Stimulated activated CD8-positive, alpha-beta memory T cell treated with anti-CD3 and anti-CD28 coated beads, Interleukin-12 subunit alpha, Interleukin-12 subunit beta, amount 100 ng/mL, for 24 hours (primary cell): ENCODE data around the gene AP1B1.
"Not testable (repeated sequence)": the region's sequence is repeated elsewhere in the genome, so short reads cannot be mapped to it uniquely, and the experiment has no call there.

Source experiments
- DNase-seq: peaks from one replicate; pipeline ENCODE4 v3.0.0-alpha.2; 2020; ENCODE audit errors: extremely low read depth

The AP1B1 gene

GRCh38 chr22:29348956-29349355 lies 39.4 kb downstream of the AP1B1 start:
- no peak for DNase-seq

DNA sequence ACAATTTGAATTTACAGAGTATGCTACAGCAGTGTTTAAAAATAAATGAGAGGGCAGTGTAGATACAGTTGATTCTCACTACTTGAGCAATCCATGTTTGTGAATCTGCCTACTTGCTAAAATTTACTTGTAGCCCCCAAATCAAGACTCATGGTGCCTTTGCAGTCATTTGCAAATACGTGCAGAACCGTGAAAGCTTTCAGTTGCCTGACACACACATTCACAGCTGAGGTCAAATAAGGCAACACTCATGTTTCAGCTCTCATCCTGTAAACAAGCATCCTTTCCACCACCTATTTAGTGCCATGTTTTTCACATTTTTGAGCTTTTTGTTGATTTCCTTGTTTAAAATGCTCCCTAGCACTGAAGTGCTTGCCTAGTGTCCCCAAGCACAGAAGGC lies 40.3 kb downstream of the AP1B1 start:
- DNase-seq: no peak

- no peak for DNase-seq
Measured at GRCh38 chr22:29346659-29347058, 41.7 kb downstream of the AP1B1 start.

- DNase-seq: no peak
Measured at GRCh38 chr22:29345932-29346331, 42.4 kb downstream of the AP1B1 start.

GRCh38 chr22:29344889-29345288 lies 43.5 kb downstream of the AP1B1 start:
- not testable (repeated sequence) for DNase-seq

GRCh38 chr22:29344137-29344536 lies 44.2 kb downstream of the AP1B1 start:
- no peak for DNase-seq

- no peak for DNase-seq
Measured at GRCh38 chr22:29343313-29343805, 45.0 kb downstream of the AP1B1 start.

DNA sequence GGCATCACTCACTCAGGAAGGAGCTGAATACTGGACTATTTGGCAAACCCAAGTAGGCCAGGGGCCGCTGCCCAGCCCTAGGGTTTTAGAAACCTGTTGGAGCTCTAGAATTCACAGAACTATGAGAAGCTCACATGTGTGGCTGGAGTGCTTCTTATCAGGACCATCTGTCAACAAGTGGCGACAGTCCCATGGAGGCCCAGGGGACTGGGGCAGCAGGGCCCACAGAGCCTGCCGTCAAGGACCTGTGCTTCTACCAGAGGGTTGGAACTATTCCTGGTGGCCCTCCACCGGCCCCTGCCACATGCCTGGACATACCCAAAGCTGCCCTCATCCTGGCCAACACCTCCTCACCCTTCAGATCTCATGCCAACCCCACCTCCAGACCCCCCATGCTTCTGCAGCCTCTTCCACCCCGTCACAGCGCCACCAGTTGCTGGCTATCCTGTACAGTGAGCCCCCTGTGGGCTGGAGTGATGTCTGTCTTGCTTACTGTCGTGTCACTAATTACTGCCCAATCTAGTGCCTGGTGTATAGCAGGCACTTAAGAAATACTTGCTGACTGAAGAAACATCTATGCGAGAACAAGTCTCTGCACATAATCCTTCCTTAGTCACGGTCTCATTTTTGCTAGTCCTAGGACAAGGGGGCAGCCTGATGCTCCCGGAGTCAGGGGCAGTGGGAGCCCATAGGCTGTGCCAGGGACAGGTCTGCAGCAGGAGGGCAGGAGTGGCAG lies 45.6 kb downstream of the AP1B1 start:
- no peak for DNase-seq

- DNase-seq: no peak
Measured at GRCh38 chr22:29342177-29342576, 46.2 kb downstream of the AP1B1 start.

DNA sequence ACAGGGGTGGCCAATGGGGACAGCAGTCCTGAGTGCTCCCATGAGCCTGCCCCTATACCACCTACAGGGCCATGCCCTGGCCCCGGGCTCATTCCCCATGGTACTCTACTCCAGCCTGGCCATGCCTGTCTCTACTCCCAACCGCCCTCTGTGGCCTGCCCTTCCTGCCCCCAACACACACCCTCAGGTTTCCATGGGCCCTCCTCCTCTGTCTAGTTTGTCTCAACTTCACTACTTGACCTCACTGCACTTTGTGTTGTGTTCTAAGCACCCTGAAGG lies 46.6 kb downstream of the AP1B1 start:
- DNase-seq: no peak

- no peak for DNase-seq
Measured at GRCh38 chr22:29341056-29341848, 47.1 kb downstream of the AP1B1 start.

GRCh38 chr22:29340566-29340965 lies 47.8 kb downstream of the AP1B1 start:
- no peak for DNase-seq

DNA sequence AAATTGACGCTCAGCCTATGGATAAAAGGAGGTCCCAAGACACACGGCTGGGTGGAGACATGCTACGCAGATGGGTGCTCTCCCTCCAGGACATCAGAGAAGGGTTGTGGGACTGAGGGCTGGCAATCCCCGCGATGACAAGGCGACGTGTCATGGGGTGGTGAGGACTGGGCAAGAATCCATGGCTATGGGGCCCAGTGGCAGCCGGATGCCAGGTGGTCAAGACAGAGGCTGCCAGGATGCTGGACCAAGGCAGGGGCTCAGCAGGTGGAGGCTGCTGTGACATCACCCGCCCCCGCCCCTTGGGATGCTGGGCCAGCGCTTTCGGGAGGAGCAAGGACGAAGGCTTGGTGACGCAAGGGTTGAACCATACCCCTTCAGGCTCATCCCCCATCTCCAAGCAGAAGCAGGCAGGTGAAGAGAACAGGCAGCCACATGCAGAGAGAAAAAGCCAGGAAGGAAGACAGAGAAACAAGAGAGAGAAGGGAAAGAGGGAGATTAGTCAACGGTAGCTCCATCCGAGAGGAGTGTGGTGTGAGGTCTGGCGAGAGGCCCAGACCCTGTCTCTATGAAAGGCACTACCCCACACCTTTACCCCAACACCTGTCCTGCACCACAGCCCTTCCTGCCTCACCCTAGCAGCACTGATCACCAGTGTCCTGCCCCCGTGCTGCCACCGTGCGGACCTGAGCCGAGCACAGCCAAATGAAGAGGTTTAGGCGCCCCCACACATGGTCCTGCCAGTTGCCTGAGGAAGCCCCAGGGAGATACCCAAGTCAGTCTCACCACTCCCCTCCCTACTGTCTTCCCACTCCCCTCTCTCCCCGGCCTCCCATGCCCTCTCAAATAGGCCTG lies 48.8 kb downstream of the AP1B1 start:
- DNase-seq: no peak

GRCh38 chr22:29338398-29338797 lies 50.0 kb downstream of the AP1B1 start:
- DNase-seq: no peak

- no peak for DNase-seq
Measured at GRCh38 chr22:29337631-29338284, 50.6 kb downstream of the AP1B1 start.

DNA sequence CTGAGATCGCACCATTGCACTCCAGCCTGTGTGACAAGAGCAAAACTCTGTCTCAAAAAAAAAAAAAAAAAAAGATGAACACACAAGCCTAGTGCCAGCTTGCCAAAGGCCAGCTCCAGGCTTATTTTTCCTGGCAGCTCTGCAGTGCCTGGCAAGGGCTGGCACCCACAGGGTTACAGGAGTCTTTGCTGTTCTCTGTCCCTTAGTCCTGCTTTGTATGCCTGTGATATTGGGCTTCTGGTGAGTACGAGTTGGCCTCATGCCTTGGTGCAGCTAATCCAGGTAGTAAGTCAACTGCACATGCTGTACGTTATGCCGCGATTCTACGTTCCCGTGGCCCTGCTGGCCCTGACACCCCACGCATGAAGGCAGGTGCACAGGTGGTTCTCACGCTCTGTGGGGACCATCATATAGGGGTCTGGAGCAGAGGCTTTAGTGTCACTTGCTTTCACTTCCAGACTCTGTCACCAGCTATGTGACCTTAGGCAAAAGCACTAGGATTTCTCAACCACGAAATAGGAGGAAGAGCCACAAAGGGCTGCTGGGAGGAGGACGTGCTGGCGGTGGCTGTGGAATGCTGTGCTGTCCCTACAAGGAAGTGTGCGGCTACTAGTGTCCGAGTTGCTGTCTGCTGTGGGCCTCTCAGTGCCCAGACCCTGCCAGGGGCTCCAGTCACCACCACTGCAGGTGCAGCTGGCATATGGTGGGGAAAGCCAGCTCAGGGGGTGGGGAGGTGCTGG lies 51.4 kb downstream of the AP1B1 start:
- no peak for DNase-seq

DNA sequence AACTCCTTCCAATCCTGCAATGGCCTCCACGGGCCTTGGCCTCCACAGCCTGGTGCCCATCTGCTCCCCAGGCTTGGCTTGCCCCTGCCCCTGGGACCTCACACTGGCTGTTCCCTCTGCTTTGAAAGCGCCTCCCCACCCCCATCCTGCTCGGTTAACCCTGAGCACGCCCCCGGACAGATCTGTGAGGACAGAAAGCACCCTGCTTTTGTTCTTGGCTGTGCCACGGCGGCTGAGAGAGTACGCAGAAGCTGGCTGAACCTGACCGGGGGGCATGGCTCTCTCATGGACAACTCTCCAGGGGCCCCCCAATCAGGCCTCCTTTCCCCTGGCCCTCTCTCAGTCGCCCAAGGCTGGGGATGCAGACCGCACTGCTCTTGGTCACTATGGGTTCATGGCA lies 52.7 kb downstream of the AP1B1 start:
- DNase-seq: no peak

GRCh38 chr22:29334696-29335344 lies 53.5 kb downstream of the AP1B1 start:
- DNase-seq: no peak

DNA sequence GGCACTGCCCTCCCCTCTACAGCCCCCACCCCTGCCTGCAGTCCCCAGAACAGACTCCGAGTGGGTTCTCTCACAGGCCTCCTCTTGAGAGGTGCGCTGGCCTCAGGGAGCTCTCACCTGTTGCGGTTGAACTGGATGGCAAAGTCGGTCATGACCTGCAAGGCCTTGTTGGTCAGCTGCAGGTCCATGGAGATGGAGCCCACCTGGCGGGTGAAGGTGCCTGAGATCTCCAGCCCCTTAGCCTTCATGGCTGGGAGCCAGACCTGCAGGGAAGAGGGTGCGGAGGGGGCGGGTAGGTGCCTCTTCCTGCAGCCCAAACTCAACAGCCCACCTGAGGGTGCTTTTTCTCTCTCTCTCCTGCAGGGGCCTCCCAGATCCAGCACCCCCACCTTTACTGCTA lies 54.2 kb downstream of the AP1B1 start:
- no peak for DNase-seq

- DNase-seq: no peak
Measured at GRCh38 chr22:29332886-29333496, 55.4 kb downstream of the AP1B1 start.
